H1 (cell line): Measurements from ENCODE around the gene CPLANE1. TPM values are rescaled to one million over a fixed set of nuclear protein-coding genes. Genes with fewer than 3 reads are reported as not detected.
"Not testable (repeated sequence)": the region's sequence is repeated elsewhere in the genome, so short reads cannot be mapped to it uniquely, and the experiment has no call there.

Source experiments
- CTCF ChIA-PET: fragments of 300-600 bp; sonication (Branson Sonifier 250); formaldehyde crosslinking; loops from one replicate; lab custom pipeline; 2021; ENCODE audit not compliant: partially characterized antibody; lab: Charles Lee
- POLR2A ChIA-PET: fragments of 300-600 bp; sonication (Branson Sonifier 250); formaldehyde crosslinking; loops from one replicate; lab custom pipeline; 2021; ENCODE audit warnings: inconsistent platforms; ENCODE audit not compliant: partially characterized antibody; lab: Charles Lee
- DNase-seq, 2 experiments: peaks; one replicate each; pipeline versions ENCODE4 v3.0.0 to v3.0.0-alpha.2; 2010 to 2022; ENCODE audit warnings: low spot score in 2 of 2, low read depth in 1 of 2, mixed read lengths in 1 of 2
- FAIRE-seq: peaks from 2 replicates; lab custom pipeline; 2011; peaks lifted over from hg19 to GRCh38; lab: Jason Lieb, UNC
- H2AFZ ChIP-seq: 2 replicates; pipeline ENCODE4 v1.8.1; 2012; ENCODE audit warnings: low read length, inconsistent platforms
- H2AK5ac ChIP-seq: 2 replicates; pipeline ENCODE4 v1.6.1; 2013; ENCODE audit warnings: low read depth, low read length
- H2BK120ac ChIP-seq: replicated peaks from 2 replicates; pipeline ENCODE3; 2013; ENCODE audit warnings: low read depth, low read length, inconsistent platforms
- H2BK12ac ChIP-seq: 2 replicates; pipeline ENCODE4 v1.6.1; 2013; ENCODE audit warnings: low read depth, low read length
- H2BK15ac ChIP-seq: 2 replicates; pipeline ENCODE4 v1.6.1; 2013; ENCODE audit warnings: low read length
- H2BK20ac ChIP-seq: 2 replicates; pipeline ENCODE4 v1.6.1; 2013; ENCODE audit warnings: low read length
- H2BK5ac ChIP-seq: 2 replicates; pipeline ENCODE4 v1.6.1; 2013; ENCODE audit warnings: low read depth, low read length
- H3K14ac ChIP-seq: 2 replicates; pipeline ENCODE4 v1.6.1; 2013; ENCODE audit warnings: inconsistent platforms; ENCODE audit not compliant: insufficient read length
- H3K18ac ChIP-seq: 2 replicates; pipeline ENCODE4 v1.6.1; 2013; ENCODE audit warnings: low read length; ENCODE audit errors: extremely low read depth
- H3K23ac ChIP-seq: 2 replicates; pipeline ENCODE4 v1.6.1; 2013; ENCODE audit warnings: inconsistent platforms; ENCODE audit not compliant: insufficient read length
- H3K23me2 ChIP-seq: 2 replicates; pipeline ENCODE4 v1.6.1; 2013; ENCODE audit warnings: low read depth, low read length
- H3K27ac ChIP-seq: 2 replicates; pipeline ENCODE4 v1.6.1; 2011; ENCODE audit warnings: low read depth, low read length, inconsistent platforms
- H3K27me3 ChIP-seq, 4 experiments: replicated peaks in 1 of 4; 1 replicate in 1 of 4; 2 replicates in 3 of 4; pipeline versions ENCODE4 v1.6.1 to v1.8.1; 2011 to 2013; ENCODE audit warnings: low read length in 3 of 4, mild to moderate bottlenecking in 3 of 4, inconsistent platforms in 2 of 4, mixed read lengths in 2 of 4, moderate library complexity in 1 of 4; ENCODE audit not compliant: control insufficient read depth in 3 of 4, insufficient read depth in 3 of 4; ENCODE audit errors: extremely low read depth in 1 of 4
- H3K36me3 ChIP-seq, 4 experiments: 2 replicates each; pipeline versions ENCODE4 v1.6.1 to v1.8.1; 2011 to 2013; ENCODE audit warnings: mild to moderate bottlenecking in 4 of 4, low read length in 3 of 4, moderate library complexity in 2 of 4, control low read depth in 1 of 4, inconsistent platforms in 1 of 4; ENCODE audit not compliant: insufficient read depth in 4 of 4, control insufficient read depth in 2 of 4
- H3K4ac ChIP-seq: replicated peaks from 2 replicates; pipeline ENCODE3; 2013; ENCODE audit warnings: low read length, low read depth, mixed read lengths, inconsistent platforms; ENCODE audit not compliant: insufficient read length
- H3K4me1 ChIP-seq, 4 experiments: replicated peaks in 1 of 4; 1 replicate in 1 of 4; 2 replicates in 3 of 4; pipeline versions ENCODE4 v1.6.1 to v1.8.1; 2011 to 2013; ENCODE audit warnings: low read length in 3 of 4, inconsistent platforms in 2 of 4, mixed read lengths in 1 of 4; ENCODE audit not compliant: insufficient read depth in 4 of 4, control insufficient read depth in 3 of 4
- H3K4me2 ChIP-seq, 2 experiments: 2 replicates each; pipeline versions ENCODE4 v1.6.1 to v1.8.1; 2011 to 2013; ENCODE audit warnings: low read depth in 2 of 2, low read length in 2 of 2, control low read depth in 1 of 2, inconsistent platforms in 1 of 2, mild to moderate bottlenecking in 1 of 2; ENCODE audit not compliant: insufficient read depth in 1 of 2
- H3K4me3 ChIP-seq, 4 experiments: fragments of 200-600, 300-600 bp in 1 of 4; sonication (generic), shearing (Covaris generic), sonication (Bioruptor Twin) in 1 of 4; 2 replicates each; pipeline versions ENCODE4 v1.5.1 to v1.8.1; 2011 to 2016; ENCODE audit warnings: low read length in 4 of 4, low read depth in 3 of 4, control low read depth in 2 of 4, inconsistent platforms in 2 of 4, mild to moderate bottlenecking in 2 of 4, mixed read lengths in 1 of 4, moderate library complexity in 1 of 4; ENCODE audit not compliant: insufficient read depth in 2 of 4; ENCODE audit errors: extremely low read depth in 1 of 4
- H3K56ac ChIP-seq: replicated peaks from 2 replicates; pipeline ENCODE3; 2013; ENCODE audit warnings: low read depth, mild to moderate bottlenecking, mixed read lengths, low read length, inconsistent platforms; ENCODE audit not compliant: insufficient read length
- H3K79me1 ChIP-seq: 2 replicates; pipeline ENCODE4 v1.6.1; 2013; ENCODE audit warnings: low read depth, low read length, control low read depth
- H3K79me2 ChIP-seq, 2 experiments: 2 replicates each; pipeline versions ENCODE4 v1.6.1 to v1.8.1; 2012 to 2013; ENCODE audit warnings: low read length in 2 of 2, mild to moderate bottlenecking in 2 of 2, inconsistent platforms in 1 of 2; ENCODE audit not compliant: insufficient read depth in 2 of 2, control insufficient read depth in 1 of 2
- H3K9ac ChIP-seq, 4 experiments: replicated peaks in 1 of 4; 1 replicate in 1 of 4; 2 replicates in 3 of 4; pipeline versions ENCODE4 v1.6.1 to v1.8.1; 2011 to 2013; ENCODE audit warnings: low read depth in 3 of 4, low read length in 3 of 4, control low read depth in 2 of 4, mild to moderate bottlenecking in 2 of 4, moderate library complexity in 2 of 4, inconsistent platforms in 1 of 4; ENCODE audit errors: extremely low read depth in 1 of 4
- H3K9me3 ChIP-seq, 2 experiments: 2 replicates each; pipeline versions ENCODE4 v1.6.1 to v1.8.1; 2012 to 2013; ENCODE audit warnings: mild to moderate bottlenecking in 2 of 2, moderate library complexity in 2 of 2, control low read depth in 1 of 2, inconsistent platforms in 1 of 2, low read depth in 1 of 2, low read length in 1 of 2, mixed read lengths in 1 of 2; ENCODE audit not compliant: insufficient read depth in 2 of 2
- H4K20me1 ChIP-seq, 2 experiments: replicated peaks in 1 of 2; 2 replicates each; pipeline versions ENCODE3 to v1.8.1; 2011 to 2013; ENCODE audit warnings: inconsistent platforms in 2 of 2, low read length in 2 of 2, mild to moderate bottlenecking in 1 of 2; ENCODE audit not compliant: insufficient read depth in 2 of 2, control insufficient read depth in 1 of 2
- H4K5ac ChIP-seq: 2 replicates; pipeline ENCODE4 v1.6.1; 2013; ENCODE audit warnings: low read length, low read depth, mixed read lengths, inconsistent platforms; ENCODE audit not compliant: insufficient read length
- H4K8ac ChIP-seq: 2 replicates; pipeline ENCODE4 v1.8.0; 2013; ENCODE audit warnings: mild to moderate bottlenecking, moderate library complexity, low read length, inconsistent platforms; ENCODE audit not compliant: insufficient read depth; ENCODE audit errors: extremely low read depth
- H4K91ac ChIP-seq: replicated peaks from 2 replicates; pipeline ENCODE3; 2013; ENCODE audit warnings: low read length, mixed read lengths, inconsistent platforms; ENCODE audit not compliant: insufficient read length
- polyA plus RNA-seq, 7 experiments: library from polyadenylated mRNA; depleted of rRNA in 3 of 7; stranded (reverse) in 5 of 7; unstranded in 2 of 7; fragments of >200 nt in 5 of 7; fragments of 200-250 nt in 2 of 7; gene quantifications; 1 replicate in 5 of 7; 2 replicates in 1 of 7; 4 replicates in 1 of 7; pipeline versions ENCODE4 v1.2.1 to v1.2.3, GENCODE V29; 2011 to 2013; ENCODE audit warnings: missing spikeins in 2 of 7, mixed read lengths in 2 of 7
- total RNA-seq: library from RNA; stranded (reverse); fragmentation: NEBNext Ultra II Directional; extraction: Animal tissue kit (Norgen Biotek cat#: 25700); gene quantifications from 2 replicates; pipeline ENCODE4 v1.2.1, GENCODE V29; 2021

The CPLANE1 gene
- total and polyA plus RNA-seq, 2 of the 8 experiments (the other 6 are each of a cell fraction or from before 2014, with no cell fraction given), result 2.2 to 8.8 TPM

DNA sequence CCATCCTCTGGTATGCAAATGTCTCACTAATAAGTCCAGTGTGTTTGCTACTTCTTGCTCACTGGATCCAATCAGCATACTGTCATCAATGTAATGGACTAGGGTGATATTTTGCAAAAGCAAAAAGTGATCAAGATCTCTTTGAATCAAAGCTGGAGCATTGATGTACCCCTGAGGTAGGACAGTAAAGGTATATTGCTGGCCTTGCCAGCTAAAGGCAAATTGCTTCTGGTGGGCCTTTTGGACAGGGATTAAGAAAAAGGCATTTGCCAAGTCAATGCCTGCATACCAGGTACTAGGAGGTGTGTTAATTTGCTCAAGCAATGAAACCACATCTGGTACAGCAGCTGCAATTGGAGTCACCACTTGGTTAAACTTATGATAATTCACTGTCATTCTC, 18.9 kb upstream of the CPLANE1 start:
- H3K4me1 ChIP-seq, H3K79me1 ChIP-seq, H3K4ac ChIP-seq, H3K14ac ChIP-seq, H4K20me1 ChIP-seq, H2AFZ ChIP-seq, H2BK120ac ChIP-seq, H2BK5ac ChIP-seq, H3K79me2 ChIP-seq, H3K36me3 ChIP-seq, H3K27me3 ChIP-seq, H2AK5ac ChIP-seq, H3K4me3 ChIP-seq, FAIRE-seq, H2BK20ac ChIP-seq, H4K8ac ChIP-seq, H3K56ac ChIP-seq, H3K9me3 ChIP-seq, POLR2A ChIA-PET, H4K91ac ChIP-seq, H4K5ac ChIP-seq, DNase-seq, H3K18ac ChIP-seq, H2BK12ac ChIP-seq, H3K23ac ChIP-seq, H3K23me2 ChIP-seq, H3K4me2 ChIP-seq, H3K9ac ChIP-seq, H3K27ac ChIP-seq, CTCF ChIA-PET, H2BK15ac ChIP-seq: not testable (repeated sequence)
